ENCODE results near the gene AHCY. TPM values are rescaled to one million over a fixed set of nuclear protein-coding genes. Genes with fewer than 3 reads are reported as not detected.

The AHCY gene
- total RNA-seq, 1 experiment from 2014 or later: 401 TPM

DNA sequence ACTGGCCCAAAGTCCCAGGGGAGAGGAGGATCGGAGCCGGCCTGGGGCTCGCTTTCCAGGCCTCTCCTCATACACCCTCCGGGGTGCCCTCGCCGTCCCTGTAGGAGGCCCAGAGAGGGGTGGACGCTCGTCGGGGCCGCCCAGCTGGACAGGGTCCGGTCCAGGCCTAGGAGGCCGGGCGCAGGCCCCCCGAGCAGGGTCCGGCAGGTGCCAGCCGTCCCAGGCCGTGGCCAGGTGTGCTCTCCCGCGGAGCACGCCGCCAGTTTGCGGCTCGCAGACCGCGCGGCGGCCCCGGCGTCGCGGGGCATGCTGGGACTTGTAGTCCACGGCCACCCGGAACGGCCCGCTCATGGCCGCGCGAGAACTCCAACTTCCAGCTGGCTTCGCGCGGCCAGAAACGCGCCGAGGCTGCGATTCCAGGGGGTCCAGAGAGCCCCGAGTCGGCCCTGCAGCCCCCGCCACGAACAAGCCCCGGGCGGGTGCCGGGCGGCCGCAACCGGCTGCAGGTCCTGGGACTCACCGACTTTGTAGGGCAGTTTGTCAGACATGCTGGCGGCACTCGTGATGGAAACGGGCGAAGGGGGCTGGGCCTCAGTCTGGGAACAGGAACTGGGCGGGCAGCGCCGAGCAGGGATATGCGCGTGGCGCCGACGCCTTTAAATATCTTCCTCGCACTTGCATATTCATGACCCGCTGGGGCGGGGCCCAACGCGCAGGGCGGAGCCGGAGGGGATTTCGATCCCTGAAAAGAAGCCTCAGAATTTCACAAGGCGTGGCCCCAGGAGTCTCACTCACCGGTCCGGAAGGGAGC lies at the start of gene AHCY (continued):
- TF ChIP-seq NR1H2 (CRISPR knock-in tag; IDR thresholded peaks at IDR 0.05) (no peak), SP1 (CRISPR knock-in tag; conservative IDR thresholded peaks at IDR 0.05) (peak; percentile 73), GRHL2 (CRISPR knock-in tag; IDR thresholded peaks at IDR 0.05; ENCODE audit: insufficient replicate concordance, severe bottlenecking) (no peak), ZNF281 (CRISPR knock-in tag; IDR thresholded peaks at IDR 0.05) (no peak), ZNF263 (CRISPR knock-in tag; IDR thresholded peaks at IDR 0.05; ENCODE audit: low read depth) (peak; percentile 46; the same call in 1 of the 2 replicates), ZNF138 (CRISPR knock-in tag; conservative IDR thresholded peaks at IDR 0.05) (no peak), SMAD4 (CRISPR knock-in tag; IDR thresholded peaks at IDR 0.05) (0 out of 2 replicates have a peak, but pooled peaks have one; percentile 59), FOXJ3 (CRISPR knock-in tag; IDR thresholded peaks at IDR 0.05; ENCODE audit: borderline replicate concordance) (no peak), ATF6 (CRISPR knock-in tag; IDR thresholded peaks at IDR 0.05) (no peak), STAT6 (CRISPR knock-in tag; conservative IDR thresholded peaks at IDR 0.05; ENCODE audit: low read depth) (no peak), RELA (CRISPR knock-in tag; IDR thresholded peaks at IDR 0.05; ENCODE audit: borderline replicate concordance) (0 out of 2 replicates have a peak, but pooled peaks have one; percentile 68), JUN (CRISPR knock-in tag; IDR thresholded peaks at IDR 0.05) (peak; percentile 77; the same call in 1 of the 2 replicates), TP53 (CRISPR knock-in tag; IDR thresholded peaks at IDR 0.05) (no peak), CREB1 (CRISPR knock-in tag; IDR thresholded peaks at IDR 0.05) (no peak), TCF7 (CRISPR knock-in tag; IDR thresholded peaks at IDR 0.05; ENCODE audit: low read depth) (no peak), IRF2 (CRISPR knock-in tag; IDR thresholded peaks at IDR 0.05; ENCODE audit: borderline replicate concordance, low read depth) (no peak), OVOL2 (CRISPR knock-in tag; IDR thresholded peaks at IDR 0.05; ENCODE audit: borderline replicate concordance) (no peak), ZNF317 (CRISPR knock-in tag; IDR thresholded peaks at IDR 0.05; ENCODE audit: borderline replicate concordance, low read depth) (peak; percentile 50; the same call in 1 of the 2 replicates), CREM (CRISPR knock-in tag; IDR thresholded peaks at IDR 0.05) (peak; percentile 61; the same call in 1 of the 2 replicates), FOXK1 (CRISPR knock-in tag; IDR thresholded peaks at IDR 0.05) (0 out of 2 replicates have a peak, but pooled peaks have one; percentile 64), E2F5 (CRISPR knock-in tag; IDR thresholded peaks at IDR 0.05) (peak; percentile 75), GTF2I (CRISPR knock-in tag; conservative IDR thresholded peaks at IDR 0.05) (no peak)
- TF ChIP-seq, protein P1, sequence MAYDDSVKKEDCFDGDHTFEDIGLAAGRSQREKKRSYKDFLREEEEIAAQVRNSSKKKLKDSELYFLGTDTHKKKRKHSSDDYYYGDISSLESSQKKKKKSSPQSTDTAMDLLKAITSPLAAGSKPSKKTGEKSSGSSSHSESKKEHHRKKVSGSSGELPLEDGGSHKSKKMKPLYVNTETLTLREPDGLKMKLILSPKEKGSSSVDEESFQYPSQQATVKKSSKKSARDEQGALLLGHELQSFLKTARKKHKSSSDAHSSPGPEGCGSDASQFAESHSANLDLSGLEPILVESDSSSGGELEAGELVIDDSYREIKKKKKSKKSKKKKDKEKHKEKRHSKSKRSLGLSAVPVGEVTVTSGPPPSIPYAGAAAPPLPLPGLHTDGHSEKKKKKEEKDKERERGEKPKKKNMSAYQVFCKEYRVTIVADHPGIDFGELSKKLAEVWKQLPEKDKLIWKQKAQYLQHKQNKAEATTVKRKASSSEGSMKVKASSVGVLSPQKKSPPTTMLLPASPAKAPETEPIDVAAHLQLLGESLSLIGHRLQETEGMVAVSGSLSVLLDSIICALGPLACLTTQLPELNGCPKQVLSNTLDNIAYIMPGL (CRISPR knock-in tag; IDR thresholded peaks at IDR 0.05): peak; percentile 79; the same call in 1 of the 2 replicates
- TF ChIP-seq, protein P2, sequence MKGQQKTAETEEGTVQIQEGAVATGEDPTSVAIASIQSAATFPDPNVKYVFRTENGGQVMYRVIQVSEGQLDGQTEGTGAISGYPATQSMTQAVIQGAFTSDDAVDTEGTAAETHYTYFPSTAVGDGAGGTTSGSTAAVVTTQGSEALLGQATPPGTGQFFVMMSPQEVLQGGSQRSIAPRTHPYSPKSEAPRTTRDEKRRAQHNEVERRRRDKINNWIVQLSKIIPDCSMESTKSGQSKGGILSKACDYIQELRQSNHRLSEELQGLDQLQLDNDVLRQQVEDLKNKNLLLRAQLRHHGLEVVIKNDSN (CRISPR knock-in tag; IDR thresholded peaks at IDR 0.05): peak; percentile 7; the same call in 1 of the 2 replicates
- TF ChIP-seq, protein P3, sequence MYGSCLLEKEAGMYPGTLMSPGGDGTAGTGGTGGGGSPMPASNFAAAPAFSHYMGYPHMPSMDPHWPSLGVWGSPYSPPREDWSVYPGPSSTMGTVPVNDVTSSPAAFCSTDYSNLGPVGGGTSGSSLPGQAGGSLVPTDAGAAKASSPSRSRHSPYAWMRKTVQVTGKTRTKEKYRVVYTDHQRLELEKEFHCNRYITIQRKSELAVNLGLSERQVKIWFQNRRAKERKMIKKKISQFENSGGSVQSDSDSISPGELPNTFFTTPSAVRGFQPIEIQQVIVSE (CRISPR knock-in tag; IDR thresholded peaks at IDR 0.05; ENCODE audit: borderline replicate concordance): no peak
- TF ChIP-seq, protein P4, sequence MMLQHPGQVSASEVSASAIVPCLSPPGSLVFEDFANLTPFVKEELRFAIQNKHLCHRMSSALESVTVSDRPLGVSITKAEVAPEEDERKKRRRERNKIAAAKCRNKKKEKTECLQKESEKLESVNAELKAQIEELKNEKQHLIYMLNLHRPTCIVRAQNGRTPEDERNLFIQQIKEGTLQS (CRISPR knock-in tag; conservative IDR thresholded peaks at IDR 0.05): no peak
